Common myeloid progenitor, CD34-positive (primary cell): ENCODE measurements around the gene RTF1.
A peak's percentile ranks its signal among the peaks of the same experiment; 100 is the strongest.

Source experiments
- CTCF ChIA-PET: fragments of 350-600 bp; sonication (Branson Sonifier 250); formaldehyde crosslinking; loops from one replicate; lab custom pipeline; 2021; ENCODE audit warnings: antibody characterized with exemption; lab: Charles Lee
- POLR2A ChIA-PET: fragments of 350-600 bp; sonication (Branson Sonifier 250); formaldehyde crosslinking; loops from one replicate; lab custom pipeline; 2021; ENCODE audit warnings: antibody characterized with exemption; lab: Charles Lee
- DNase-seq, 3 donors: peaks; one replicate each; pipeline versions ENCODE4 v3.0.0 to v3.0.0-alpha.2; 2013
- H3K27ac ChIP-seq, 2 experiments: 1 replicate in 1 of 2; 2 replicates in 1 of 2; pipeline ENCODE4 v1.7.0; 2013; ENCODE audit warnings: inconsistent platforms in 2 of 2, low read length in 2 of 2, mild to moderate bottlenecking in 2 of 2, low read depth in 1 of 2, moderate library complexity in 1 of 2; ENCODE audit not compliant: severe bottlenecking in 2 of 2, insufficient read depth in 1 of 2, poor library complexity in 1 of 2
- H3K27me3 ChIP-seq, 5 experiments: replicated peaks in 2 of 5; 1 replicate in 3 of 5; 2 replicates in 2 of 5; pipeline versions ENCODE4 v1.6.1 to v1.7.0; 2013; ENCODE audit warnings: low read length in 4 of 5, mild to moderate bottlenecking in 2 of 5, moderate library complexity in 2 of 5, inconsistent platforms in 1 of 5; ENCODE audit not compliant: insufficient read depth in 5 of 5, control insufficient read depth in 4 of 5
- H3K36me3 ChIP-seq, 4 experiments: 1 replicate in 2 of 4; 2 replicates in 2 of 4; pipeline versions ENCODE4 v1.6.1 to v1.7.0; 2013; ENCODE audit warnings: low read length in 3 of 4, control low read depth in 1 of 4, mild to moderate bottlenecking in 1 of 4; ENCODE audit not compliant: control insufficient read depth in 4 of 4, insufficient read depth in 4 of 4
- H3K4me1 ChIP-seq, 4 experiments: 1 replicate in 3 of 4; 2 replicates in 1 of 4; pipeline versions ENCODE4 v1.6.1 to v1.7.1; 2013; ENCODE audit warnings: low read length in 3 of 4, mild to moderate bottlenecking in 3 of 4, control low read depth in 1 of 4, inconsistent platforms in 1 of 4, moderate library complexity in 1 of 4; ENCODE audit not compliant: control insufficient read depth in 4 of 4, insufficient read depth in 4 of 4; ENCODE audit errors: control extremely low read depth in 1 of 4
- H3K4me3 ChIP-seq, 7 experiments: 1 replicate in 4 of 7; 2 replicates in 3 of 7; pipeline versions ENCODE4 v1.5.1 to v1.7.0; 2013; ENCODE audit warnings: mild to moderate bottlenecking in 7 of 7, low read length in 6 of 7, moderate library complexity in 6 of 7, inconsistent platforms in 2 of 7, low read depth in 2 of 7, control low read depth in 1 of 7; ENCODE audit not compliant: insufficient read depth in 4 of 7, control insufficient read depth in 1 of 7; ENCODE audit errors: extremely low read depth in 1 of 7
- H3K9me3 ChIP-seq, 5 experiments: 1 replicate in 4 of 5; 2 replicates in 1 of 5; pipeline versions ENCODE4 v1.6.1 to v1.7.1; 2013; ENCODE audit warnings: low read length in 4 of 5, mild to moderate bottlenecking in 2 of 5, inconsistent platforms in 1 of 5, low read depth in 1 of 5, moderate library complexity in 1 of 5; ENCODE audit not compliant: control insufficient read depth in 4 of 5, insufficient read depth in 2 of 5; ENCODE audit errors: control extremely low read depth in 1 of 5
- WGBS: methylation state at CpG from one replicate; pipeline ENCODE4 v1.1.5; 2013; ENCODE audit not compliant: insufficient coverage; 5-methylcytosine and 5-hydroxymethylcytosine counted together

RTF1 gene

GRCh38 chr15:41494922-41495735, 78.2 kb downstream of the RTF1 start:
- Histone ChIP-seq H3K4me3 (peak overlapping the region in 6 of 7 experiments; percentile 23 to 76 (median 62)), H3K27ac (no peak overlapping the region), H3K9me3 (no peaks in the 10 kb centered on the region), H3K4me1 (peaks cover 4 to 36% (median 34%) of the 10 kb centered on the region in 4 experiments), H3K36me3 (no peaks in the 10 kb centered on the region), H3K27me3 (peaks cover 12 to 96% (median 29%) of the 10 kb centered on the region in 5 experiments)
- 1% methylated on average over 55 of the region's 60 CpGs for WGBS
- peak in 2 of 3 donors; percentile 51 to 66 for DNase-seq
- POLR2A ChIA-PET, result no interaction called here
- CTCF ChIA-PET, result no interaction called here

GRCh38 chr15:41495736-41496599, 79.1 kb downstream of the RTF1 start:
- H3K4me3 ChIP-seq, result peak overlapping the region in 5 of 7 experiments; percentile 2 to 76 (median 67)
- 34% methylated on average over 35 of the region's 59 CpGs for WGBS

GRCh38 chr15:41498657-41499056, 81.8 kb downstream of the RTF1 start:
- Histone ChIP-seq H3K4me1 (peaks cover 0 to 51% (median 48%) of the 10 kb centered on the region in 4 experiments), H3K4me3 (no peak overlapping the region), H3K9me3 (no peaks in the 10 kb centered on the region), H3K36me3 (no peaks in the 10 kb centered on the region), H3K27me3 (peaks cover 9 to 95% (median 30%) of the 10 kb centered on the region in 5 experiments), H3K27ac (no peak overlapping the region)
- DNase-seq, result no peak
- POLR2A ChIA-PET, result no interaction called here
- CTCF ChIA-PET, result interaction anchor here (0.6 to 1.5 kb wide), 2 partner anchors 20 to 572 kb away, joined by 3 read pairs; no protein-coding TSS in a partner anchor
- WGBS, result no CpG with 5 or more reads among the region's 2 CpGs

More at GRCh38 chr15:41495736-41496599, 79.1 kb downstream of the RTF1 start:
- Histone ChIP-seq H3K27me3 (peaks cover 12 to 96% (median 32%) of the 10 kb centered on the region in 5 experiments), H3K9me3 (no peaks in the 10 kb centered on the region), H3K27ac (no peak overlapping the region), H3K36me3 (no peaks in the 10 kb centered on the region), H3K4me1 (peaks cover 4 to 37% (median 35%) of the 10 kb centered on the region in 4 experiments)
- ChIA-PET POLR2A (no interaction called here), CTCF (no interaction called here)
- DNase-seq, result peak in 1 of 3 donors; percentile 29

- WGBS, result 85% methylated on average over 4 of the region's 6 CpGs
- no peak for DNase-seq
- no peak overlapping the region for H3K4me3 ChIP-seq
- CTCF ChIA-PET, result interaction anchor here (1.3 to 1.5 kb wide), 2 partner anchors 20 to 33 kb away, joined by 3 read pairs; no protein-coding TSS in a partner anchor
- peaks cover 0 to 52% (median 48%) of the 10 kb centered on the region in 4 experiments for H3K4me1 ChIP-seq
- no peaks in the 10 kb centered on the region for H3K36me3 ChIP-seq
- H3K27me3 ChIP-seq, result peaks cover 9 to 93% (median 30%) of the 10 kb centered on the region in 5 experiments
- POLR2A ChIA-PET, result no interaction called here
- H3K27ac ChIP-seq, result no peak overlapping the region
- H3K9me3 ChIP-seq, result no peaks in the 10 kb centered on the region
These were observed 82.4 kb downstream of the RTF1 start for GRCh38 chr15:41499109-41499851.

DNA sequence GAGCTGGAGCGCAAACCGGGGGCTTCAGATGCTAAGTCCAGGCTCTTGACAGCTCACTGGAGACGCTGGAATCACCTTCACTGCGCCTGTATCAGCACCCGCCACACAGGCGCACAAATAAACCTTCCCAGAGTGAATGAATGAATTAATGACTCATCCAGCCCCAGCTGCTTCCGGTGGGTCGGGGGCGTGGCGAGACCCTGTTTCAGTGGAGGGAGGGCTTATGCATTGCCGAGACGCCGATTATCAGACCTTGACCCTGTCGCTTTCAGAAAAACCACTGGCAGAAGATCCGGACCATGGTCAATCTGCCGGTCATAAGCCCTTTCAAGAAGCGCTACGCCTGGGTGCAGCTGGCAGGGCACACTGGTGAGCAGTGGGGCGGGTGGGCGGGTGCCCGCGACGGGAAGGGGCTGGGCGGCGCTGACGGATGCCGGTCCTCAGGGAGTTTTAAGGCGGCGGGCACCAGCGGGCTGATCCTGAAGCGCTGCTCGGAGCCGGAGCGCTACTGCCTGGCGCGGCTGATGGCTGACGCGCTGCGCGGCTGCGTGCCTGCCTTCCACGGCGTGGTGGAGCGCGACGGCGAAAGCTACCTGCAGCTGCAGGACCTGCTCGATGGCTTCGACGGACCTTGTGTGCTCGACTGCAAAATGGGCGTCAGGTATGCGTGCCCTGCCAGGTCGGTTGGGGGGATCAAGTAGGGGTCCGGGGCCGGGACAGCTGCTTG, 84.5 kb downstream of the RTF1 start:
- Histone ChIP-seq H3K4me3 (peak overlapping the region in 3 of 7 experiments; percentile 46 to 69 (median 56)), H3K27ac (no peak overlapping the region), H3K9me3 (no peaks in the 10 kb centered on the region), H3K4me1 (peaks cover 0 to 35% (median 32%) of the 10 kb centered on the region in 4 experiments), H3K27me3 (peaks cover 9 to 73% (median 23%) of the 10 kb centered on the region in 5 experiments), H3K36me3 (no peaks in the 10 kb centered on the region)
- DNase-seq, result peak in 2 of 3 donors; percentile 77 to 84
- WGBS, result 2% methylated on average over 51 of the region's 56 CpGs
- POLR2A ChIA-PET, result interaction anchor here (0.7 kb wide), 1 partner anchor 58 kb away, joined by 3 read pairs; the partner anchor contains the start of gene TYRO3
- CTCF ChIA-PET, result interaction anchor here (0.9 to 1.0 kb wide), 2 partner anchors 11 to 22 kb away, joined by 3 to 4 read pairs; no protein-coding TSS in a partner anchor
